ENCODE data around the gene IER2.

The IER2 gene

DNA sequence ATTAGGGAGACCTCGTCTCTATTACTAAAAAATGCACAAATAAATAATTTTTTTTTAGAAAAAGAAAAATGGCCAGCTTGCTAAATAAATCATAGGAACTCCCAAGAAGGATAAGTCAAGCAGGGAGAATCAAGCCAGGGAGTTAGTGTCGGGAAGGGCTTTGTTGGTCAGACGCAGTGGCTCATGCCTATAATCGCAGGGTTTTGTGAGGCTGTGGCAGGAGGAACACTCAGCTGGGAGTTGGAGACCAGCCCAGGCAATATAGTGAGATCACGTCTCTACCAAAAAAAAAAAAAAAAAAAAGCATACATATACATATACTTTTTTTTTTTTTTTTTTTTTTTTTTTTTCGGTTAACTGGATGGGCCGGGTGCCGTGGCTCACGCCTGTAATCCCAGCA lies 23.2 kb upstream of the IER2 start:
- DNase-seq: no peak
- TF ChIP-seq GATA1 (IDR thresholded peaks at IDR 0.05; ENCODE audit: low read depth, low read length): no peak
- TF ChIP-seq POLR2A (IDR thresholded peaks at IDR 0.05; ENCODE audit: low read length): no peak

- DNase-seq: peak in 1 of 2 experiments; percentile 57
- TF ChIP-seq POLR2A (IDR thresholded peaks at IDR 0.05; ENCODE audit: low read length) (no peak), GATA1 (IDR thresholded peaks at IDR 0.05; ENCODE audit: low read depth, low read length) (no peak)
Observed at GRCh38 chr19:13127811-13128575, 22.2 kb upstream of the IER2 start.

- DNase-seq: no peak
- TF ChIP-seq POLR2A (IDR thresholded peaks at IDR 0.05; ENCODE audit: low read length) (no peak), GATA1 (IDR thresholded peaks at IDR 0.05; ENCODE audit: low read depth, low read length) (no peak)
Observed at GRCh38 chr19:13128583-13128982, 21.6 kb upstream of the IER2 start.

- TF ChIP-seq POLR2A (IDR thresholded peaks at IDR 0.05; ENCODE audit: low read length) (no peak), GATA1 (IDR thresholded peaks at IDR 0.05; ENCODE audit: low read depth, low read length) (no peak)
- no peak for DNase-seq
Observed at GRCh38 chr19:13129384-13129783, 20.8 kb upstream of the IER2 start.

DNA sequence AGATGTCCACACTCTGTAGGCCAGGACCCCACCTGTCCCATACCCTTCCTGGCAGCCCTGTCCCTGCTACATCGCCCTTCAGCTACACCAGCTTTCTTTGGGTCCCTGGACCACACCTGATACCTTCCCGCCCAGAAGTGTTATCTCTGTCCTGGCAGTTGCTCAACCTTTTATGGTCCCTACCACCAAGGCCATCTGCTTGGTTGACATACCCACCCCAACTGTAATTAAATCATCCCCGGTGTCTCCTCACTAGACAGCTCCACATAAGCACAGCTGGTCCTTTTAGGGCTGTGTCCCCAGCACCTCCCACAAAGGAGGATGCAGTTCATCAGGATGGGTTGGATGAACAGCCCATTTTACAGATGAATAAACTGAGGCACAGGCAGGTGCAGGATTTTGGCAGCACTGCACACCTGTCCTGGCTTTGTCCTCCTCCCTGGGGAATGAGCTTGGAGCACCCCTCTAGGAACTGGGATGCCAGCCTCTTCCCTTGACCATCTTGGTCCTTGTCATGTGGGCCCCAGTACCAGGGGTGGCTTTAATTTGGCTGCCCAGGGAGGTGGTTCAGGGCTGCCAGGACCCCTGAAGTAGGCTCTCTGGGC lies 19.2 kb upstream of the IER2 start:
- TF ChIP-seq POLR2A (IDR thresholded peaks at IDR 0.05; ENCODE audit: low read length): no peak
- no peak for TF ChIP-seq GATA1 (IDR thresholded peaks at IDR 0.05; ENCODE audit: low read depth, low read length)
- DNase-seq: no peak

DNA sequence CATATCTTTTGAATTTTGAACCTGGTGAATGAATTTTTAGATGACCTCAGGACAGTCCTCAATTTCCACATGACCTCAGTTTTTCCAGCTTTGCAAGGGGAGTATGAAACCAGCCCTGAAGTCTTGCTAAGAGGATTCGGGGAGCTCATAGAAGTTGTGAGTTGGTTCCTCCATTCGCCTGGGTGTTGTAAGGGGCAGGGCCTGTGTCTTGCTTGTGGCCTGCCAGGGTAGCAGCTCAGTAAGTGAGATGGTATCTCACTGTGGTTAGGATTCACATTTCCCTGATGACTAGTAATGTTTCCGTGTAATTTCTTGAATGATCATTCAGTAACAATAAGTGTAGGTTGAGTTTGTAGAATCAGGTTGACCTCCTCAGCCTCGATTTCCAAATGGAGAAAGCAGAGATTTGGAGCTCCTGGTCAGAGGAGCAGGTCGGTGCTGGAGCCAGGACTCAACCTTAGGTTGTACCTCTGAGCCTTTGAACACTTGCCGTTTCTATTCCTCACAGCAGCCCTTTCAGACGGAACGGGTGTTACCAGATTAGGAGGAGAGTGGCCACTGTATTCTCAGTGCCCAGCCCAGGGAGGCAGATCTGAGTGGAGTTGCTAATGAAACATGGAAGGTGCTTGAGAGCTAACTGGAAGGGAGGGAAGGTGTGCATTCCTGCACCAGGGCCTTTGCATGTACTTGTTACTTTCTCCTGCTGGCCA lies 17.6 kb upstream of the IER2 start:
- peak; percentile 46 to 49 for DNase-seq
- TF ChIP-seq GATA1 (IDR thresholded peaks at IDR 0.05; ENCODE audit: low read depth, low read length): no peak
- TF ChIP-seq POLR2A (IDR thresholded peaks at IDR 0.05; ENCODE audit: low read length): no peak

- DNase-seq: no peak
- no peak for TF ChIP-seq POLR2A (IDR thresholded peaks at IDR 0.05; ENCODE audit: low read length)
- TF ChIP-seq GATA1 (IDR thresholded peaks at IDR 0.05; ENCODE audit: low read depth, low read length): no peak
Observed at GRCh38 chr19:13133241-13133870, 16.9 kb upstream of the IER2 start.

DNA sequence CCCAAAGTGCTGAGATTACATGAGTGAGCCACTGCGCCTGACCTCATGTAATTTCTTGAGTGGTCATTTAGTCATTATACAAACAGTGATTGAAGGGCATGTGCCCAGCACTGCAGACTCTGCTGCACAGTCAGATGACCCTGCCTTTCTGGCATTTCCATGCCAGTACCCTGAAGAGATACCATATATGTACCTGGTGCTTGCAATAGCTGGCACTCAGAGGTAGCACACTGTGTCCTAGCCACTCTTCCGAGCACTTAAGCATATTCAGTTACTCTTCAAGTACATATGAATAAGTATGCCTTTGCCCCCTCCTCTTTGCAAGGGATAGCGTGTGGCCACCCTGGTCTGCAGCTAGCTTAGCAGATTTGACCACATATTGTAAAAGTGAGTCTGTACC lies 15.6 kb upstream of the IER2 start:
- no peak for DNase-seq

DNA sequence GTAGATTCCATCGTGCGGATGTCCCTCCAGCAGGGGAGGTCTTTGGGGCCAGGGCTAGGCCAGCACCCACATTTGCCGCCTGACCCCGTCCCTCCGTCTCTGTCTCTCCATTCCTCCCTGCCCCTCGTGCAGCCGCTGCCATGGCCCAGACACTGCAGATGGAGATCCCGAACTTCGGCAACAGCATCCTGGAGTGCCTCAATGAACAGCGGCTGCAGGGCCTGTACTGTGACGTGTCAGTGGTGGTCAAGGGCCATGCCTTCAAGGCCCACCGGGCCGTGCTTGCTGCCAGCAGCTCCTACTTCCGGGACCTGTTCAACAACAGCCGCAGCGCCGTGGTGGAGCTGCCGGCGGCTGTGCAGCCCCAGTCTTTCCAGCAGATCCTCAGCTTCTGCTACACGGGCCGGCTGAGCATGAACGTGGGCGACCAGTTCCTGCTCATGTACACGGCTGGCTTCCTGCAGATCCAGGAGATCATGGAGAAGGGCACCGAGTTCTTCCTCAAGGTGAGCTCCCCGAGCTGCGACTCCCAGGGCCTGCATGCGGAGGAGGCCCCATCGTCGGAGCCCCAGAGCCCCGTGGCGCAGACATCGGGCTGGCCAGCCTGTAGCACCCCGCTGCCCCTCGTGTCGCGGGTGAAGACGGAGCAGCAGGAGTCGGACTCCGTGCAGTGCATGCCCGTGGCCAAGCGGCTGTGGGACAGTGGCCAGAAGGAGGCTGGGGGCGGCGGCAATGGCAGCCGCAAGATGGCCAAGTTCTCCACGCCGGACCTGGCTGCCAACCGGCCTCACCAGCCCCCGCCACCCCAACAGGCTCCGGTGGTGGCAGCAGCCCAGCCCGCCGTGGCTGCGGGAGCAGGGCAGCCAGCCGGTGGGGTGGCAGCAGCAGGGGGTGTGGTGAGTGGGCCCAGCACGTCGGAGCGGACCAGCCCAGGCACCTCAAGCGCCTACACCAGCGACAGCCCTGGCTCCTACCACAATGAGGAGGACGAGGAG lies 14.8 kb upstream of the IER2 start:
- TF ChIP-seq POLR2A (IDR thresholded peaks at IDR 0.05; ENCODE audit: low read length) (no peak), GATA1 (IDR thresholded peaks at IDR 0.05; ENCODE audit: low read depth, low read length) (no peak)
- DNase-seq: no peak

More for the DNA sequence above, 15.6 kb upstream of the IER2 start:
- TF ChIP-seq GATA1 (IDR thresholded peaks at IDR 0.05; ENCODE audit: low read depth, low read length): no peak
- TF ChIP-seq POLR2A (IDR thresholded peaks at IDR 0.05; ENCODE audit: low read length): no peak

- TF ChIP-seq POLR2A (IDR thresholded peaks at IDR 0.05; ENCODE audit: low read length) (no peak), GATA1 (IDR thresholded peaks at IDR 0.05; ENCODE audit: low read depth, low read length) (no peak)
- no peak for DNase-seq
Observed at GRCh38 chr19:13137290-13137794, 12.9 kb upstream of the IER2 start.

DNA sequence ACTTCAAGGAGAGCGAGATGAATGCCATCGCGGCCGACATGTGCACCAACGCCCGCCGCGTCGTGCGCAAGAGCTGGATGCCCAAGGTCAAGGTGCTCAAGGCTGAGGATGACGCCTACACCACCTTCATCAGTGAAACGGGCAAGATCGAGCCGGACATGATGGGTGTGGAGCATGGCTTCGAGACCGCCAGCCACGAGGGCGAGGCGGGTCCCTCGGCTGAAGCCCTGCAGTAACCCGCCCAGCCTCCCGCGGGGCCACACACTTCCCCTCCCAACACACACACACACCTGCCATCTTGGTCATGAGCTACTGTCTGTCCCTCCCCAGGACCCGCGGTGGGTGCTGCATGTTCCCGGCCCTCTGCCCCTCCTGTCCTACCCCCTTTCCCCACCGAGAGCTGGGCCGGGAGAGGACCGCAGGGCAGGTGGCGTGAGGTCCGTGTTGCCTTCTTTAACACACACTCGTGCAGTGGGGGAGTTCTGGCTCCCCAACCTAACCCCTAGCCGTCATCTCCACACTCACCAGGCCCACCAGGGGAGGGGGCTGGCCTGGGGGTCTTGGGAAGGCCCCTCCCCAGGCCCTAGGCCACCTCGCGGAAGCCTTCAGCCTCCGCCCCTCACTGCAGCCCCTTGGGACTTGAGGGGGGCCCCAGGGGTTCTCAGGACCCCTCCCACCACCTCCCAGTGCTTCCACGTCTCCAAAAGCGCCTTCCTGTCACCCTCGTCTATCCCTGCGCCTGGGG lies 11.9 kb upstream of the IER2 start:
- TF ChIP-seq GATA1 (IDR thresholded peaks at IDR 0.05; ENCODE audit: low read depth, low read length): no peak
- TF ChIP-seq POLR2A (IDR thresholded peaks at IDR 0.05; ENCODE audit: low read length): no peak
- no peak for DNase-seq

- no peak for TF ChIP-seq GATA1 (IDR thresholded peaks at IDR 0.05; ENCODE audit: low read depth, low read length)
- no peak for TF ChIP-seq POLR2A (IDR thresholded peaks at IDR 0.05; ENCODE audit: low read length)
- no peak for DNase-seq
Observed at GRCh38 chr19:13138916-13139198, 11.4 kb upstream of the IER2 start.
